LHCN-M2 (cell line): ENCODE data around the gene DPCD. TPM values are rescaled to one million over a fixed set of nuclear protein-coding genes. Genes with fewer than 3 reads are reported as not detected.
A peak's percentile ranks its signal among the peaks of the same experiment; 100 is the strongest.

Experiments used
- DNase-seq: peaks from one replicate; pipeline ENCODE4 v3.0.0-alpha.2; 2012; ENCODE audit warnings: low read depth
- polyA plus RNA-seq: library from polyadenylated mRNA; unstranded; fragments of >200 nt; gene quantifications from one replicate; pipeline ENCODE4 v1.2.1, GENCODE V29; 2012; ENCODE audit warnings: missing spikeins
- total RNA-seq: library from RNA; depleted of rRNA; stranded (reverse); fragments of >200 nt; gene quantifications from 2 replicates; pipeline ENCODE4 v1.2.3, GENCODE V29; 2014; rRNA removed

The DPCD gene
- 50.7 and 71.6 TPM in 2 replicates for total RNA-seq
- polyA plus RNA-seq, result 55.7 TPM

DNA sequence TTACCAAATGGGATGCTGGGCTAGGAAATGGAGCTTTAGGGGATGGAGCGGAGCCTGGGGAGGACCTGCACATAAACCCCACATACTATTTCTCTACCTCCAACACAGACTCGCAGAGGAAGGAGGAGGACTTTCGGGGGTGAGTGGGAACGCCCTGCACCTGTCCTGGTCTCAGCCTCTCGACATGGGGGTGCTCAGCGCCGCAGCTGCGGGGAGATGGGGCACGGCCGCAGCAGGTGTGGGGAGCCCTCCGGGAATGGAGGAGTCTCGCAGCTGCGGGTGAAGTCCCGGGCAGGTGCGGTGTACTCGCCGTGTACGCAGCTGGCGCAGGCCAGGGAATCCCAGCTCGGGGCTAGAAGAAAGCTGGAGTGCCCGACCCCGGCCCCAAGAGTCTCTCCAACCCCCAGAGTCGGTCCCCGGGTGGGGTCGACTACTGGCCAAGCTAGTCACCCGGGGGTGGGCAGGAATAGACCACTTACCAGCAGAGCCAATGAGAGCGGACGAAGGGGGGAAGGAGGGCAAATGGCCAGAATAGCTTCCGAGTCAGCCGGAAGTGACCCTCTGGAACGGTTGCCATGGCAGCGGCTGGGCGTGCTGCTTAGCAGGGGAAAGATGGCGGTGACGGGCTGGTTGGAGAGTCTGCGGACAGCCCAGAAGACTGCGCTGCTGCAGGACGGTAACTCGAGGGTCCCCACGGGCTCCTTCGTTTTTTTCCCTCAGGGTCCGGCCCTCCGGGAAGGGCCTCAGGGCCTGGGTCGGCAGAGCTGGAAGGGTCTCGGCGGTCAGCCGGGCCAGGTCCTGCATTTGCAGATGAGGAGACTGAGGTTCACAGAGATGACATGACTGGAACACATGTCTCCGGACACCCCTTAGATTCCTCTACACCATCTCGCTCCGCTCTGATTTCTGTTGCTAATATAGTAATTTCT lies at the start of gene DPCD, which contains the start of gene POLL:
Gene DPCD, plus strand, starts transcription at position 597 of the 929 bp plus-strand sequence. Its CDS starts 16 bp downstream, at position 613.
Gene POLL, minus strand, starts transcription at position 533 of the 929 bp plus-strand sequence. CDS start 897 bp downstream, outside the sequence.
- DNase-seq, result peak; percentile 91

DNA sequence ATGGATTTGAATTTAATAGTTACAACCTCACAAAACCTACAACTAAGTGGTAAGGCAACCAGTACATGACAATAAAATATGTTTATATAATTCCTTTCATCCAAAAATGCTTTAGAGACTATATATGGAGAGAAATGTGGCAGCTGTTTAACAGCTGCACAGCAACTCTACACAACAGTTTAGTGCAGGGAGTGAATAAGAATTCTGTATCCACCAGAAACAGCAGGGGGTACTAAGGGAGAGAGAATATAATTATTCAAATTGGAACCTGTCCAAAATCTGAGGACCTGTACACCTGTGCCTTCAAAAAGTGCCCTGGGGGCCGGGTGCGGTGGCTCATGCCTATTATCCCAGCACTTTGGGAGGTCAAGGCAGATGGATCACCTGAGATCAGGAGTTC lies 49.7 kb upstream of the DPCD start:
- DNase-seq, result no peak

DNA sequence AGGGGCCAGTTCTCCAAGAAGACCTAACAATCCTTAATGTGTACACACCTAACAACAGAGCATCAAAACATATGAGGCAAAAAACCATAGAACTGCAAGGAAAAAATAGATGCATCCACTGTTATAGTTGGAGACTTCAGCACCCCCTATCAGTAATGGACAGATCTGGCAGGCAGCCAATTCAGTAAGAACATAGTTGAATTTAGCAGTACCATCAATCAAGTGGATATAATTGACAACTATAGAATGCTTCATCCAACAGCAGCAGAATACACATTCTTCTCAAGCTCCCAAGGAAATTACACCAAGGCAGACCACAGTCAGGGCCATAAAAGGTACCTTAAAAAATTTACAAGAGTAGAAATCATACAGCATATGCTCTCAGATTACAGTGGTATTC lies 42.2 kb upstream of the DPCD start:
- DNase-seq, result no peak

DNA sequence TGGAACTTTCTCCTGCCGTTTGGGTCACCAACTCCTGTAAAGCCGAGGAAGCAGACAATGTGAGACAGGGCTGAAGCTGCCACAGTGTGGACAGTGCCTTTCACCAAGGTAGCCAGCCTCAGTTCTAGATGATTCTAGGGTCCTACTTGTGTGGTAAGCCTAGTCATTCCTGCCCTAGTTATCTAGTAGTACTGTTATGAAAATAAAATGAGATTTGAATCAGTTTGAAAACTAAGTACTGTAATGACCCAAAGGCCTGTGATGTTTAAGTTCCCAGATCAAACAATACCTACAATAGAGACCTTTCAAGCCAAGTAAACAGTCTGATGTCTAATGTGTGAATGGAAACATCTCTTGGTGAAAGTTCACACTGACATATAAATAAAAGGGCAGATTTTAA lies 37.2 kb upstream of the DPCD start:
- no peak for DNase-seq

DNA sequence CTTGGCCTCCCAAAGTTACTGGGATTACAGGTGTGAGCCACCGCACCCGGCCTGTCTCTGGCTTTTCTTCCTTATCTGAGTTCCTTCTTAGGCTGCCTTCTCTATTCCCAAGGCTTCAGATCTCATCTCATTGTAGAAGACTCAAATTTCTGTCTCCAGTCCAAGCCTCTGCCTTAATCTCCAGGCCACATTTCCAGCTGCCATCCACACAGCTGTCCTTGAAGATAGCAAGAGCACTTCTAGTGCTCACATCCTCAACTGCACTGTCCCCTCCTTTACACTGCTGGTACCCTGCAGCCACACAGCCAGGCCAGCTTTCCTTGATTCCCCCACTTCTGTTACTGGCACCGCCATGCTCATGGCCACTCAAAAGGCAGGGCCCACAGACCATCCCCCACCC lies 35.7 kb upstream of the DPCD start:
- DNase-seq, result no peak

DNA sequence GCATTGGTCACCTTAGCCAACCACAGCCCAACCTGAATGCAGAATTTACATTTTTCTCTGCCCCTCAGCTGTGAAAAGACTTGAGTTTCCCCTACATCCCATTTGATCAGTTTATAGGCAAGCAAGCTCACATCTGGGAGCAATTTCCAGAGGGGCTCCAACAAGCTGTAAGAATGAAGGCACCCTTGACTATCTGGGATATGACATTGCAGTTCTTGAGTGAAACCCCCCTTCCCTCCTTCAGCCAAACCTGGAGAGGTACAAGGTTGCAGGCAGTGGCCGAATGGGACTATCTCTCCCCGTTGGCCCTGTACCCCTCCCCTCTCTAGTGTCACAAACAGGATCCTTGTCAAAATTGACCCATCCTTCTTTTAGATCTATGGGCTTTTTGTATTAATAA lies 30.6 kb upstream of the DPCD start:
- DNase-seq, result no peak

DNA sequence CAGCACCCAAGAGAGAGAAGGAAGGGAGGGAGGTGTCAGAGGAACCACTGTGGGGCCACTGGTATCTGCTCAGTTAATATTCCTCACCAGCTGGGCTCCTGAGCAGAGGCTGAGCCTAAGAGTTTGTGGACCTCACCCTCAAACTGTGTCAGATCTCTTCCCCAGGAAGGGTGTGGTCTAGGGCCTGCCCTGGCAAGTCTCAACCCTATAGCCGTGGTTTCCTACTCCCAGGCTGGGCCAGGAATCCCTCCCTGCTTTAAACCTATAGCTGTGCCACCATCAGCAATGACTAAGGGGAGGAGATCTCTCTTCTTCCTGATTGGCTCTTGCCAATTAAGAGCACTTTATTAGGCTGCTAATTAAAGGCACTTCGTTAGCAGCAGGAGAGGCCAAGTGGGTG lies 29.9 kb upstream of the DPCD start:
- no peak for DNase-seq

DNA sequence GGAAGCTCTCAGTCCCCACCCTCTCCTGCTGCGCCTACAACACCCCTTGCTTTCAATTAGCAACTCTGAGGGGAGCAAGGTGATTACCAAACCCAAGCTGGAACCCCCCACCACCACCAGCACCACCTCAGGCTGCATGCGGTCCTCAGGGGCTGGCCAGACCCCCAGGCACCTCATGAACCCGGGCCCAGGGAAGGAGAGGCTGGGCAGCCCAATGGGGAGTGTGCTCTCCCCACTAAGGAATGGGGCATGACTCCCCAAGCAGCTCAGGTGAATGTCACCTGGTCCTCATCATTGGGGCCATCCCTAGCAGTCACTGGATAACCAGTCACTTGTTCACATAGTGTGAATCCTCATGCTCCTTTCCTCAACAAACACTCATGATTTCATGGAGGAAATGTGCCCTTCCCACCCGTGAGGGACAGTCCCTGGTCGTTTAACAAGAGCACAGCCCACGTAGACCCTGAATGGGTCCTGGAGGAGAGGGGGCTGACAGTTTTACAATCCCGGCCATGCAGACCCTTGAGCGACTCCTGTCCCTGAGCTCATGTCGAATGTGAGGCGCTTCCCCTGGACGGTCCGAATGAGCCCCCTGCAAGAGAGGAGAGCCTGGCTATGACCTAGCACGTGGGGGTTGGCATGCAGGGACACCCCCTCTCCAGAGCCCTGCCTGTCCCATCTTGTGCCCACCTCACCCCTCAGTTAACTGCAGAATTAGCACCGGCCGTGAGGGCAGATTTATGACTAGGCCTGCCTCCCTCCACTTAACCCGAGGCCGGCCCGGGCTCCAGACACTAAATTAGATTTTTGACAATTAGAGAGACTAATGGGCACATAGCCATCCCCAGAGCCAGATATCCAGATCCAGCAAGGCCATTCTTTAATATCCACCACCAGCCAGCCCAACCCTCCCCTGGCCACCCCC lies 29.2 kb upstream of the DPCD start:
- DNase-seq, result no peak

DNA sequence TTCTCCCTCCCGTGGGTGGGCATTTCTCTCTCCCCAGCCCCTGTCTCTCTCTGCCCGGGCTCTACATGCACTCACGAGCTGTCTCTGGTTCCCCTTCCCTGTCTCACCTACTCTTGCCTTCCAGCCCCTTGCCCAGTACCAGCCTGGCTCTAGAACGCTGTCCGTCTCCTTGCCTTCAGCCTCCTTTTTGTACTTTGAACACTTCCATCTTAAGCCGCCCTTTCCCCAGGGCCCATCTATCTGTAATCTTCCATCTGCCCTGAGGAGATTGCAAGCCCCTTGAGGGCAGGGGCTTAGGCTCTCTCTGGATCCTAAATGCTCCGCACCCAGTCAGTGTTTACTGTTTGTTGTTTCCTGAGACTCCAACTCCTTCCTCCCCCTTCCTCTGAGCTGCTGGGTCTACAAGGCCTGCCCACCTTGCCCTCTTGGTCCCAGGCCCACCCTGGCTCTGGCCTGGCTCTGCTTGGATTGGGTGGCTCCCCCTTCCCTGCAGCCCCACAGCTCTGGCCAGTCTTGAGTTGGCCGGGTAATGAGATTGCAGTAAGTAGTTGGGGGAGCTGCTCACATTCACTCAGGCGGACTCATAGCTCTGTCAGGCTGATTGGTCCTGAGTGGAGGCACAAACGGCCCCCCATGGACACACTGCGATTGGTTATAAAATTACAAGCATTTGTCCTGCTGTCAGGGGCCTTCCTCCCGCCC lies 28.4 kb upstream of the DPCD start:
- no peak for DNase-seq

DNA sequence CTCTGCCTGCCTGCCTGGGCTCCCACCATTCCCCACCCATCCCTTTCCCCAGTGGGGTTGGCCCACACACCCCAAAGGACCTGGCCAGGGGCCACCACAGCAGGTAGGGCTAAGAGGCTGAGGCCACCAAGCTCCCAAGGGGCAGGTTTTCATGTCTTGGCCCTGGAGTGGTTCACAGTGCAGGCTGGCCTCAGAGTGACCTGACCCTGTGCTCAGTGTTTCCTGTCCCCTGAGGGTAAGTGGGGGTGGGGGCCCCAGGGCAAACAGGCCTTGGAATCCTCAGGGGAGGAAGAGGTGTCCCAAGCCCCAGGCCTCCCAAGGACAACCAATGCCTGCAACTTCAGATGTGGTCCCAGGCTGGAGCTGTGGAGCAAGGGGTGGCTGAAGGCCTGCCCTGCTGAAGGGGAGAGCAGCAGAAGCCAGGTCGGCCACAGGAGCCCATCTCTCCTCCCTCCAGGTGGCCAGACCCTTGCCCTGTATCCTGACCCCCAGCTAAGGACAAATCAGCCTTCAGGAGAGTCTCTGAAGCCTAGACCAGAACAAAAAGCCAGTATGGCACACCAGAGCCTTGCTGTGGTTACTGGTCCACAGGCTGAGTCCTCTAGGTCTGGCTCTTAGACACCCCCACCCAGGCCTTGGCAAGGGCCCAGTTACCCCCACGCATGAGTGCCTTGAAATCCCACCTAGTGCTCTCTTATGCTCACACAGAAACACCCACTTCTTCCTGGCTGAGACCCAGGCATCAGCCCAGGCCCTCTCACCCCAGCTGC lies 27.6 kb upstream of the DPCD start:
- DNase-seq, result no peak

DNA sequence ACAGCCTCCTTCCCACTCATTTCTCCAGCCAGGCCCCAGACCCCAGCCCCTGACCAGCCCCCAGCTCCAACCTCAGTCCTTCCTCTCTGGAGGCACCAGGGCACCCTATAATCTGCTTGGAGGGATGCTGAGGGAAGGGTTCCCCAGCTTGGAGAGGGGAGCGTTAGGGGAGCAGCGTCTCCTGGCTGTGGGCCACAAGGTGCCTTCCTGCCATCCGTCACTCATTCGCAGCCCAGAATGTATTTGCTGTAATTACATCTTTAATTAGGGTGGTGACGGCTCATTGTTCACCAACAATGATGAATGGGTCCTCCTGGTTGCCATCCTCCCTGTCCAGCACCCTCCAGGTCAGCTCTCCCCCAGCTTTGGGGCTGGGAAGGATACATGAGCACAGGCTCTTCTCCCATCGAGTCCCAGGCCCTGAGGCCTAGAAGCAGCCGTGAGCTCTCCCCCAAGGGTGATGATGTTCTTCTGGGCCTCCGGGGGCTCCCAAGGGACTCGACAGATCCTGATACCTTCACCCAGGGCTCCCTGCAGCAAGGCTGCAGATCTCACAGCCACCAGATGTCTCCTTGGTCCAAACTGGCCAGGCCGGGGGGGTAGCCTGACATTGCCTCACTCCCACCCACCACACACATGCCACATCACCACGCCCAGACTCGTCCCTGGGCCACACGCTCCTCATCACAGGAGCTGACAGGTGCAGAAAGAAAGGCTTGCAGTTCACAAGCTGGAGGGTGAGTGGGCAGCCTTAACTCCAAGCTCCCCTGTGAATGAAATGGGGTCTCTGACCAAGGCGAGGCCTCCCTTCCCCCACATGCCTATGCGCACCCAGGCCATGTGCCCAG lies 26.8 kb upstream of the DPCD start:
- DNase-seq, result no peak

DNA sequence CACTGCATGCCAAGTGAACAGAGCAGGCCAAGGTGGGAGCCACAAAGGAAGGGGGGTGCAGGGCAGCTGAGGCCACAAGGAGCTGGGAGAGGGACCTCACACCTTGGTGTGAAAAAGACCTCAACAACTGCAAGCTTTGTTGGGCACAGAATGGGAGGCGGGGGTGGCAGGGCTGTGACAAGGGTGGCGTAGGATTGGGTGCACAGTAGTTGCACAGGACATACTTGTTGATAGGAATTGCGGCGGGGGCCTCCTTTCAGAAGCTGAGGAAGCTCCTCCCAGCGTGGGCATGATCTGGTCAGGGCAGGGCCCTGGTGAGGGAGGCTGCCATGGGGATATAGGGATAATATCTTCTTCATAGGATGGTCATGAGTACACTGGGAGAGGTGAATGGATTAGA lies 25.9 kb upstream of the DPCD start:
- DNase-seq, result no peak

DNA sequence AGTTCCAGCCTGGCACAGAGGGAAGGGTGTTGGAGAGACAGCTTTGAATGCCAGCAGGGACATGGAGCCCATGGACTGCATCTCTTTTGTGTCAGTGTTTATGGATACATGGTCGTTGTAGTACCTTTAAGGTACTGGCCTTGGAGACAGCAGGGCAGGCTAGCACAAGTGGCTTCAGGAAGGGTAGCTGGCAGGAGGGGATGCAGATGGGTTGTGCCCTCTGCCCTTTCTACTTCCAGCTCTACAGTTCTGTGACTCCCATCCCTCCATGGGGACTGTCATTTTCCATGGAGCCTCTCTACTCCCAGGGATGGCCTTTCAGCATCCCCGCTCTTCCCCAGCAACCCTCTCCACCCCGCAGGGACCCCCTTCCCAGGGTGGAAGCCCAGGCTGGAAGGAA lies 25.1 kb upstream of the DPCD start:
- no peak for DNase-seq

DNA sequence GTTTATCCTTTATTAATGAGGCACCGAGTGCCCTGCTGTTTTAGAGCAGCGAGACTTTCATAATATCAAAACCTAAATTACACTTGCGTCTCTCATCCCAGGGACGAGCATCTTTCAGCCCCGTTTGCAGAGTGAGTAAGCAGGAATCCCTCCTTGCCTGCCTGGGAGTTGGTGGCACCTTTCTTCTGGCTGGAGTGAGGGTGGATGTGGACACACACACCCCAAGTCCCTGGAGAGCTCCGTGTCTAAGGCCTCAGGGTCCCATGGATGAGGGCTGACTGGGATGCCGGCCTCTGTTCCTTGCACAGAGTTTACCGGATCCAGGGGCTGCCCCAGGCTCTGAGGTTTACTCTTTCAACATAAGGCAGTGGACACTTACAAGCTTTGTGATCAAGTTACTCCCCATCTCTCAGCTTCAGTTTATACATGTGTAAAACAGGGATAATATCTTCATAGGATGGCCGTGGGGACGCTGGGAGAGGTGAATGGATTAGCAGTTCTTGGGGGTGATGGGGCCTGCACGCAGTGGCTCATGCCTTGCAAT lies 24.6 kb upstream of the DPCD start:
- no peak for DNase-seq

DNA sequence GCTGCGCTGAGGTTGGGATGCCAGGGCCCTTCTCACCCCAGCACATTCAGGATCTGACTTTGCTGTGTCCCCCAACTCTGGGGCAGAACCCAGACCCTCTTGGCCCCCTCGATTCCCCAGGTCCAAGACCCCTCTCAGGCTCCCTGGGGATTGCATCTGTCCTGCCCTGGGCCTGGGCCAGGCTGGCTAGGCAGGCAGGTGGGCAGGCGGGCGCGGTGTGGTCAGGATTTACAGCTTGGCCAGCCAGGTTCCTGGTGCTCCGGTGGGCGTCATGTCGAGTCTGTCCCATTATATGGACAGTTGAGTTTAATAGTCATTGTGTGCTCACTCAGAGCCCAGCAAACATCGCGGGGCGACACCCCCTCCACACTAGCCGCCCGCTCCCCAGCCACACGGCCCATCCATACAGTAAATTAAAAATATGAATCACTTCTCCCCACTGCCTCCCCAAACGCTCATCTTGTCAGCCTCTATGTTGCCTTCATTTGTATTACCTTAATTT lies 23.6 kb upstream of the DPCD start:
- DNase-seq, result no peak

DNA sequence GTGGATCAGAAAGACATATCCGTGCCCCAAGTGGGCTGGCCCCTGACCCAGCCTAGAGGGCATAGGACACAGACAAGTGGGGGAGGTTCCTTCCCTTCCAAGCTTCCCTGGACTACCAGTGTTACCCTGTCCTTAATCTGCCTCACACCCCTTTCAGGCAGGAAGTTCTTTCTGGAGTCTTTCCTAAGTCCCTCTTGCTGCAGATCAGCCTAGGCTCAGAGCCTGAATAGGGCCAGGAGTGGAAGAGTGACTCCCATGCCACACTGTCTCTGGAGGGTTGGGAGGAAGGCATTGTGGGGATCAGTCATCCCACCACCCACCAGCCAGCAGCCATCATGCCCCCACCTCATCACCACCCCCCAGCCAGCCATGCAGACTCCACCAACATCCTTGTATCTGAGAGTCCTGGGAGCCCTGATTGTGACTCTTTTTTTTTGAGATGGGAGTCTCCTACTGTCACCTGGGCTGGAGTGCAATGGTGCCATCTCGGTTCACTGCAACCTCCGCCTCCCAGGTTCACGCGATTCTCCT lies 22.7 kb upstream of the DPCD start:
- no peak for DNase-seq

DNA sequence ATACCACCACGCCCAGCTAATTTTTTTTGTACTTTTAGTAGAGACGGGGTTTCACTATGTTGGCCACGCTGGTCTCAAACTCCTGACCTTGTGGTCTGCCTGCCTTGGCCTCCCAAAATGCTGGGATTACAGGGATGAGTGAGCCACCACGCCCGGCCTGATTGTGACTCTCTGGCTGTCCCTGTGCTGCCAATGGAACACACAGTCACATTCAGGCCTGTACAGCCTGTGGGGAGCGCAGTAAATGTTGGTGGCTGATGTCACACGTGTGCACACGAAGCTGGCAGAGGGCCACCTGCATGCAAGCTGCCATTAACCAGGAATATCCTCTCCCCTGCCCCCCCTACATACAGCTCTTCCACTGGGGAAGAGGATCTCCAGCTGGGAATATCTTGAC lies 22.2 kb upstream of the DPCD start:
- DNase-seq, result no peak

DNA sequence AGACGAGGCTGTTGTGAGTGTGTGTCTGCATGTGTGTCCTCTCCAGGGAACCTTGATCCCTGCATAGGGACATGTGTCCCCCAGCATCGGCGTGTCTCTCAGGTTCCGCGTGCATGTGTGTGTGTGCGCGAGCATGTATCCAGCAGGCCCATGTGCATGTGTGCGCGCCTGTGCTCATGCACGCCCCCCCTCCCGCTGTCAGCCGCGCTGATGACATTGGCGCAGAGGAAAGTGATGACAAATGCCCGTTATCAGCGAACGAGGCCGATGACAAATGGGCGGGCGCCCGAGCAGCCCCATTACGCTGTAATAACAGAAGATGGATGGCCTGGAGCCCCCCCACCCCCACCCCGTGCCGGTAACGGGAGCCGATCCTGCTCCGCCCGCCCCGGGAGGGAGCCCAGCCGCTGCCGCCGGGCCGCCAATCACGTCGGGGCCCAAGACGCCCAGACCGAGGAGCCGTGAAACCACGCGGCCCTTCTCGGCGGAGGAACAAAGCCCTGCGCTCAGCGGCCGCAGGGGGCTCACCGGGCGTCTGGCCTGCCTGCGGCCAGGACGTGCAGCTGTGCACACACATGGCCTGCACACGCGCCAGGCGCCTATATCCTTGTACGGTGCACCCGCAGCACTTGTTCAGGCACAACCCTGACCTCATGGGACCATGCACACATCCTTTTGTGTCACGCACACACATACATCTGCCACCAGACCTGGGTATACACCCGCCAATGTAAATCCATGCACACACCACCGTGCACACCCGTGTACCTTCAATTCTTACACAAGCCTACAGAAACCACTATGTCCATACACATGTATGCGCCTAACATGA lies 21.6 kb upstream of the DPCD start:
- no peak for DNase-seq
